UCSD-AML1 (cell line): ENCODE measurements around the gene KRTAP29-1.
"Not testable (repeated sequence)": the region's sequence is repeated elsewhere in the genome, so short reads cannot be mapped to it uniquely, and the experiment has no call there.

Experiments
- DNase-seq: peaks from one replicate; lab custom pipeline; 2025; ENCODE audit not compliant: unreplicated experiment; lab: John Stamatoyannopoulos, UW

KRTAP29-1 gene

GRCh38 chr17:41302981-41303380 lies 330 bp upstream of the KRTAP29-1 start:
- no peak for DNase-seq

- no peak for DNase-seq
Observed at GRCh38 chr17:41301204-41301790, 1.4 kb downstream of the KRTAP29-1 start.

- DNase-seq = no peak
Observed at GRCh38 chr17:41298458-41299135, 4.1 kb downstream of the KRTAP29-1 start.

GRCh38 chr17:41296846-41297245 lies 5.8 kb downstream of the KRTAP29-1 start:
- DNase-seq = no peak

- DNase-seq = no peak
Observed at GRCh38 chr17:41294016-41294415, 8.6 kb downstream of the KRTAP29-1 start.

GRCh38 chr17:41287050-41287449 lies 15.6 kb downstream of the KRTAP29-1 start:
- DNase-seq = no peak

- no peak for DNase-seq
Observed at GRCh38 chr17:41284546-41284945, 18.1 kb downstream of the KRTAP29-1 start.

GRCh38 chr17:41284043-41284442 lies 18.6 kb downstream of the KRTAP29-1 start:
- no peak for DNase-seq

GRCh38 chr17:41278176-41278955 lies 24.3 kb downstream of the KRTAP29-1 start:
- no peak for DNase-seq

- not testable (repeated sequence) for DNase-seq
Observed at GRCh38 chr17:41275648-41276190, 26.9 kb downstream of the KRTAP29-1 start, which contains the start of gene KRTAP9-7. KRTAP9-7 (plus strand) TSS chr17:41275698; CDS start chr17:41275698, 0 bp downstream.

- DNase-seq = no peak
Observed at GRCh38 chr17:41271858-41272257, 30.8 kb downstream of the KRTAP29-1 start.

- DNase-seq = not testable (repeated sequence)
Observed at GRCh38 chr17:41271323-41271722, 31.3 kb downstream of the KRTAP29-1 start.

- no peak for DNase-seq
Observed at GRCh38 chr17:41267711-41268110, 34.9 kb downstream of the KRTAP29-1 start.

GRCh38 chr17:41265078-41265477 lies 37.6 kb downstream of the KRTAP29-1 start, which contains the start of gene KRTAP9-6:
KRTAP9-6 (plus strand) TSS chr17:41265378; CDS start chr17:41265378, 0 bp downstream.
- no peak for DNase-seq

GRCh38 chr17:41264599-41264998 lies 38.1 kb downstream of the KRTAP29-1 start:
- no peak for DNase-seq

GRCh38 chr17:41263212-41263611 lies 39.4 kb downstream of the KRTAP29-1 start:
- DNase-seq = no peak

- no peak for DNase-seq
Observed at GRCh38 chr17:41258406-41258805, 44.2 kb downstream of the KRTAP29-1 start.

GRCh38 chr17:41256291-41256685 lies 46.4 kb downstream of the KRTAP29-1 start:
- no peak for DNase-seq

GRCh38 chr17:41255381-41256290 lies 47.0 kb downstream of the KRTAP29-1 start, which contains the start of gene KRTAP9-9:
KRTAP9-9 (plus strand) TSS chr17:41255384.
- not testable (repeated sequence) for DNase-seq

GRCh38 chr17:41254861-41255260 lies 47.8 kb downstream of the KRTAP29-1 start:
- DNase-seq = no peak
